Activated naive CD8-positive, alpha-beta T cell (primary cell): ENCODE measurements around the gene INPP5A.

Experiments
- H3K27ac Mint-ChIP-seq: one replicate; pipeline ENCODE4 v1.8.0; 2021; ENCODE audit warnings: mixed read lengths
- H3K27me3 Mint-ChIP-seq: one replicate; pipeline ENCODE4 v1.8.0; 2021; ENCODE audit warnings: mixed read lengths
- H3K36me3 Mint-ChIP-seq: one replicate; pipeline ENCODE4 v1.8.0; 2021; ENCODE audit warnings: mixed read lengths
- H3K4me1 Mint-ChIP-seq: one replicate; pipeline ENCODE4 v1.8.0; 2021; ENCODE audit warnings: low read depth, mixed read lengths
- H3K4me3 Mint-ChIP-seq: one replicate; pipeline ENCODE4 v1.8.0; 2021; ENCODE audit warnings: mild to moderate bottlenecking, mixed read lengths
- H3K9me3 Mint-ChIP-seq: one replicate; pipeline ENCODE4 v1.8.0; 2021; ENCODE audit warnings: low read depth, mixed read lengths

INPP5A gene

DNA sequence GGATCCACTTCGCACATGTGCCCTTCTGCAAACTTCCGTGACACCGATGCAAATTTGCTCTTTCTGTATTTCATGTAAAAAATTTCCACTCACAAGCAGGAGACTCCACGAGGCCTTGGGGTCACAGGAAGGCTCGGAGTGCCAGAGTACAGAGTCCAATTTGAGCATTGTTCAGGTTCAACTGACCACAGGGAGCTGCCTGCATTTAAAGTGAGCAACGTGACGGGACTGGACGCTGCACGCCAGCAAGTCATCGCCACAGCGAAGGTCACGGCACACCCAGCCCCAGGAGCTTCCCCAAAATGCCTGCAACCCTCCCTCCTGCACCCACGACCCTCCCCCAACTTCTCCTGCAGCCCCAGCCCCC is 289.8 kb downstream of the INPP5A start:
- H3K9me3 Mint-ChIP-seq = no peaks in the 10 kb centered on the region
- no peaks in the 10 kb centered on the region for H3K4me1 Mint-ChIP-seq
- no peaks in the 10 kb centered on the region for H3K27me3 Mint-ChIP-seq
- H3K36me3 Mint-ChIP-seq = no peaks in the 10 kb centered on the region
- no peak overlapping the region for H3K4me3 Mint-ChIP-seq
- H3K27ac Mint-ChIP-seq = no peak overlapping the region

DNA sequence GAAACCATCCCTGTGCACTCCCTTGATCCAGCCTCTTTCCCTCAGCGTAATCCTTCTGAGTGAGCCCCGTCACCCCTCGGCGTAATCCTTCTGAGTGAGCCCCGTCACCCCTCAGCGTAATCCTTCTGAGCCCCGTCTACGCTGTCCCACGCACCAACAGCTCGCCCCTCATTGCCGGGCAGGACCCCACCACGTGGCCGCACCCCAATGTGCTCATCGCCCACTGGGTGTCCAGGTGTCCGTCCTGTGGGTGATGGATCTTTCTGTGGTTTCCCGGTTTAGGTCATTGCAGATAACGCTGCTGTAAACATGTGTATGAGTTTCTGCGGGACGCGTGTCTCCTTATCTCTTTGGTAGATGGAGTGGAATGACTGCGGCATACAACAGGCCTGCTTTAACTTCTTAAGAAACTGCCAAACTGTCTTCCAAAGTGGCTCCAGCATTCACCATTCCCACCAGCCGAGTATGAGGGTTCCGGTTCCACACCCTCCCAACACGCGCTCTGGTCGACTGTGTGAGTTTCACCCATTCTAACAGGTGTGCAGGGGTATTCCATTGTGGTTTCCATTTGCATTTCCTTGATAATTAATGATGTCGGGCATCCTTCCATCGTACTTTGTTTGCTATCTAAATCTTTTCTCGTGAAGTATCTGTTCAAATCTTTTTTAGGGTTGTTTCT is 290.4 kb downstream of the INPP5A start:
- Mint-ChIP-seq H3K4me1 (no peaks in the 10 kb centered on the region), H3K9me3 (no peaks in the 10 kb centered on the region), H3K4me3 (no peak overlapping the region), H3K27me3 (no peaks in the 10 kb centered on the region), H3K27ac (no peak overlapping the region), H3K36me3 (no peaks in the 10 kb centered on the region)

DNA sequence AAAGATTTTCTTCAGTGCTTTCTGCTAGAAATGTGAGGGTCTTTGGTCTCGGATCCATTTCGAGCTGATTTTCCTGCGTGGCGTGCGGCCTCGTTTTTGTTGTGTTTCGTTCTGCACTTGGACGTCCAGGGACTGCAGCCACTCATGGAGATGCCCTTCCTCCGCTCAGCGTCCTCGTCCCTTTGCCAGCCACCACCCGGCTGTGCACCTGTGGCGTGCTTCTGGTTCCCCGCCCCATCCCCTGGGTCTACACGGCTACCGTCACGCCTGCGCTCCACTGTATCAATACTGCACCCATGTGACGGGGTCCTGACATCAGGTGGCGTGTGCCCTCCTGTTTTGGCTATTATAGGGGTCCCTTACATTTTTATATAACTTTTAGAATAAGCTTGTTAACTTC is 291.1 kb downstream of the INPP5A start:
- H3K4me3 Mint-ChIP-seq = no peak overlapping the region
- H3K36me3 Mint-ChIP-seq = no peaks in the 10 kb centered on the region

DNA sequence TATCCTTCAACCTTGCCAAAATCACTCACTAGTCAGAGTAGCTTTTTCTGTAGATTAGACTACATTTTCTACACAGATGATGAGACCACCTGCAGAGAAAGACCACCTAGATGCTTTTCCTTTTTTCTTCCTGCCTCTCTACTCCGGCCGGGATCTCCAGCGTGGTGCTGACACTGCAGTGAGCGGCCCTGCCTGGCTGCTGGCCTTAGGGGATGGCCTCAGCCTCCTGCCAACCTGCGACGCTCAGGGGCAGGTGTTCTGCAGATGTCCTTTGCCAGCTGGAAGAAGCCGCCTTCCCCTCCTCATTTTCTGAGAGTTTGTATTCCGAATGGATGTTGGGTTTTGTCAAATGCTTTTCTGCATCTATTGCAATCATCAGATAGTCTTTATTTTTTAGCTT is 291.8 kb downstream of the INPP5A start:
- Mint-ChIP-seq H3K9me3 (no peaks in the 10 kb centered on the region), H3K4me1 (no peaks in the 10 kb centered on the region), H3K27me3 (no peaks in the 10 kb centered on the region), H3K36me3 (no peaks in the 10 kb centered on the region), H3K4me3 (no peak overlapping the region), H3K27ac (no peak overlapping the region)

More for the DNA sequence above, 291.1 kb downstream of the INPP5A start:
- no peaks in the 10 kb centered on the region for H3K9me3 Mint-ChIP-seq
- H3K4me1 Mint-ChIP-seq = no peaks in the 10 kb centered on the region
- no peak overlapping the region for H3K27ac Mint-ChIP-seq
- H3K27me3 Mint-ChIP-seq = no peaks in the 10 kb centered on the region

DNA sequence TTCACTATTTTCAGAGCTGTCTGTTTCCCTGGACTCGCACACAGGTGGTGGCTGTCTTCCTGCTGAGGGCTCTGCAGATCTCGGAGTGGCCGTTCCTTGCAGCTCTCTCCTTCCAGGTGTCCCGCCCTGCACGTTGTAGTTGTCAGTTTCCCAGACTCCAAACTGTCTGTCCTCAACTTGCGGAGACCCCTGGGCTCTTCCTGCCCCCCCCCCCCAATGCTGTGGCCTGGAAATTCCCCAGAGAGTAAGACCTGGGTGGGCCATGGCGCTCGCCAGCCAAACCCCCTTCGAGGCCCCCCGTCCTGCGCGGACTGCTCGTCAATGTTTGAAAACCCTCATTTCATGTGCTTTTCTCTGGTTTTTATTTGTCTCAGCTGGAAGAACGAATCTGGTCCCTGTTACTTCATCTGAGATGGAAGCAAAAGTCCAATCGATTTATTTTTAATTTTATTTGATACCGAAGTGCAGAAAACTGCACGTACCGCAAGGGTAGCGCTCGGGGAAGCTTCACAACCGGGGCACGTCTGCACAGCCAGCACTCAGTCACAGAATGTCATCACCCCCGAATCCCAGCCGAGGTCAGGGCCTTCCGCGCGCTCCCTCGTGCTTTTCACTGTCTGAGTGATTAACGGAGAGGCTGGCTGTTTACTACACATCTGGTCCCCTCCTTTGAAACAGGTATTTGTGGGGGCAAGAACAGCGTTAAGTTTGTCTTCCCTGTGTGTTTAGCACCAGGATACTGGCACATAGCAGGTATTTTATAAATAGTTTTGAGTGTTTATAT is 294.8 kb downstream of the INPP5A start:
- Mint-ChIP-seq H3K27ac (no peak overlapping the region), H3K36me3 (no peaks in the 10 kb centered on the region), H3K27me3 (no peaks in the 10 kb centered on the region), H3K4me3 (no peak overlapping the region), H3K9me3 (no peaks in the 10 kb centered on the region), H3K4me1 (peaks cover 2% of the 10 kb centered on the region)
